HUES6 (cell line): ENCODE data around the gene ENOX1.

Experiments
- H3K27ac ChIP-seq: 2 replicates; pipeline ENCODE4 v1.7.0; 2013; ENCODE audit warnings: low read depth, mild to moderate bottlenecking, low read length, inconsistent platforms
- H3K27me3 ChIP-seq: 2 replicates; pipeline ENCODE4 v1.6.1; 2013; ENCODE audit warnings: low read length; ENCODE audit not compliant: control insufficient read depth, insufficient read depth
- H3K36me3 ChIP-seq: 2 replicates; pipeline ENCODE4 v1.6.1; 2013; ENCODE audit warnings: low read length; ENCODE audit not compliant: control insufficient read depth, insufficient read depth
- H3K4me1 ChIP-seq: 2 replicates; pipeline ENCODE4 v1.6.1; 2013; ENCODE audit warnings: low read length; ENCODE audit not compliant: control insufficient read depth, insufficient read depth
- H3K4me3 ChIP-seq: 2 replicates; pipeline ENCODE4 v1.5.1; 2013; ENCODE audit warnings: low read depth, low read length
- H3K9ac ChIP-seq: one replicate; pipeline ENCODE4 v1.6.1; 2013; ENCODE audit warnings: mild to moderate bottlenecking, low read length
- H3K9me3 ChIP-seq: 2 replicates; pipeline ENCODE4 v1.6.1; 2013; ENCODE audit warnings: low read depth, low read length; ENCODE audit not compliant: control insufficient read depth, insufficient read depth

ENOX1 gene

DNA sequence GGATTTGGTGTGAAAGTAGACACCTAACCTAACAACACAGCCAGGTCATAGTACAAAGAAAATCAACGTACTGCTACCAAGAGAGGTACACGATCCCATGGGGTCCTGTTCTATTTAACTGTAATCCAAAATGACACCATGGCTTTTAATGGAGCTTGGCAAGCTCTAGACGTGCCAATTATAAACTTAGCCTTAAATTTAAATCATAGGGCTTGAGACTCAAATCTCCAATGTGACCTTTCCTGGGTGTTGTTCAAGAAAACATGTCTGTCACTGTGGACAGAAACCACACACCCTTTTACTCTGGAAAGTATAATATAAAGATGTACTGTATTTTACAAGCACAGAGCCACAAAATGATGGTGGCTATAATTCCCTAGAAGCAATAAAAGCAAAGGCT is 299.3 kb downstream of the ENOX1 start:
- Histone ChIP-seq H3K27me3 (no peaks in the 10 kb centered on the region), H3K36me3 (no peaks in the 10 kb centered on the region), H3K9ac (no peak overlapping the region), H3K4me1 (no peaks in the 10 kb centered on the region), H3K27ac (no peak overlapping the region), H3K4me3 (no peak overlapping the region), H3K9me3 (no peaks in the 10 kb centered on the region)

DNA sequence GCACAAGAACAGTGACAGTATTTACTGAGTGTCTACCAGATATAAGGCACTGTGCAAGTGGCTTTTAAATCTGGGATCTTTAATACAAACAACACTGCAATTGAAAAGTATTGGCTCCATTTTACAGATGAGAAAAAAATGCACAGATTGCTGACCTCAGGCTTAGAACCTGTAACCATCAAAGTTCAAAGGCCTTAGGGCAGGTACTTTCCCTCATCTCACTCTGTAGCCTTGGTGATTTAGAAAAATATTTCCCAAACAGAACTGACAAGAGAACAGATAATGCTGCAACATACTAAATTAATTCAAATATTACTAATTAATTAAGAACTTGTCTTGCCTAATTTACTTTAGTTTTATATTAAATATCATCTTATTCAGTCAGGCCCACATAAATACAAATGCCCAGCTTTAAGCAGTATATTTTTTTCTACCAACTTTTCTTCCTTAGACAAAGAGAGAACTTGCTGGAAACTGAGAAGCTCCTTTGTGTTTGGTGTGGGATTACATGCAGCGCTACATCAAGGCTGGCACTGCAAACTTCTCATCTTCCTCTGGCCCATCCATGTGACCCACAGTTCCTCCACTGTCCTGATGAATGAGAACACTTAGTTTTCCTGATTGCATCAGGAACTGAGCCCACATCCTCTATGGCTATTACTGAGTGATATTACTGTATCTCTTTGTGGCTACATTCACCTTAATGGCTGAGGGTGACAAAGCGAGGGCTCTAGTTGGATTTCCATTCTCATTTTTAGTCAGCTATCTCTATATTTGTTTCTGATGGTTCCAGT is 302.1 kb downstream of the ENOX1 start:
- Histone ChIP-seq H3K9me3 (no peaks in the 10 kb centered on the region), H3K27me3 (no peaks in the 10 kb centered on the region), H3K36me3 (no peaks in the 10 kb centered on the region), H3K4me3 (no peak overlapping the region), H3K27ac (no peak overlapping the region), H3K9ac (no peak overlapping the region), H3K4me1 (no peaks in the 10 kb centered on the region)

- H3K4me1 ChIP-seq = no peaks in the 10 kb centered on the region
- H3K9me3 ChIP-seq = no peaks in the 10 kb centered on the region
- H3K36me3 ChIP-seq = no peaks in the 10 kb centered on the region
- no peaks in the 10 kb centered on the region for H3K27me3 ChIP-seq
- no peak overlapping the region for H3K4me3 ChIP-seq
- no peak overlapping the region for H3K9ac ChIP-seq
- H3K27ac ChIP-seq = no peak overlapping the region
These were observed 302.8 kb downstream of the ENOX1 start for GRCh38 chr13:43483930-43484329.

DNA sequence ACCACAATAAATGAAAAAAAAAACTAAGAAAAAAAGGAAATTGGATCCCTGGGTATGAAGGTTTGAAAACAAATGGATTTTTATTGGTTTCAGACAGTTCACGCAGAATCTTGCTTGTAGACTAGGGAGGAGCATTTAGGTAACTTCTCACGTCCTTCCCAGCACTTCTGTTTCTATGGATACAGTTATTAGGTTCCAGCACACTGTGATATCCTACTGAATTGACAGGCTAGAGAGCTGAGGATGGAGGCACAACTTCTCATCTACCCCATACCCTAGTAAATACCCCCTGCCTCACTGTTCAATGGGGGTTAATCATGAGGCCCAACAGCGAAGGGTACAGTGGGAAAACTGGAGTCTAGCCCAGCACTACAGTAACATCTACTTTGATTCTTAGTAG is 304.1 kb downstream of the ENOX1 start:
- no peaks in the 10 kb centered on the region for H3K4me1 ChIP-seq
- no peaks in the 10 kb centered on the region for H3K27me3 ChIP-seq
- H3K9me3 ChIP-seq = no peaks in the 10 kb centered on the region
- H3K27ac ChIP-seq = no peak overlapping the region
- H3K9ac ChIP-seq = no peak overlapping the region
- no peak overlapping the region for H3K4me3 ChIP-seq
- no peaks in the 10 kb centered on the region for H3K36me3 ChIP-seq

- Histone ChIP-seq H3K4me3 (no peak overlapping the region), H3K9ac (no peak overlapping the region), H3K27me3 (no peaks in the 10 kb centered on the region), H3K27ac (no peak overlapping the region), H3K9me3 (no peaks in the 10 kb centered on the region), H3K4me1 (no peaks in the 10 kb centered on the region), H3K36me3 (no peaks in the 10 kb centered on the region)
These were observed 304.7 kb downstream of the ENOX1 start for GRCh38 chr13:43482026-43482425.

- Histone ChIP-seq H3K27ac (no peak overlapping the region), H3K27me3 (no peaks in the 10 kb centered on the region), H3K9ac (no peak overlapping the region), H3K4me3 (no peak overlapping the region), H3K4me1 (no peaks in the 10 kb centered on the region), H3K36me3 (no peaks in the 10 kb centered on the region), H3K9me3 (no peaks in the 10 kb centered on the region)
These were observed 307.9 kb downstream of the ENOX1 start for GRCh38 chr13:43478902-43479301.

DNA sequence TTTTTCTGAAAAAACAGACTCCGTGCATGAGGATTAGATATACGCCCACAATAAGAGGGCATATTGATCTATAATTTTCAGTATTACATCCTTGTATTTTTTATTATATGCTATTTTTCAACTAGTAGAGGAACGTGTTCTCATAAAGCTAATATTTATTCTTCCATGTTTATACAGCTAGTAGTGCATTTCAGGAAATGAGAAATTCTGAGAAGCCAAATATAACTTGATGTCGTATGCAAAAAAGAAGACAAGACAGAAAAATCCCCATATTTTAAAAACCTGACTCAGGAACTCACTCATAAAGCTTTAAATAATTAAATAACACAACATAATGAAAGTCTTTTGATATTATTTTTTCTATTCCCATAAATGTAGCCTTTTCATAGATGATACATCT is 308.6 kb downstream of the ENOX1 start:
- Histone ChIP-seq H3K27me3 (no peaks in the 10 kb centered on the region), H3K9me3 (no peaks in the 10 kb centered on the region), H3K27ac (no peak overlapping the region), H3K4me1 (no peaks in the 10 kb centered on the region), H3K4me3 (no peak overlapping the region), H3K36me3 (no peaks in the 10 kb centered on the region), H3K9ac (no peak overlapping the region)

DNA sequence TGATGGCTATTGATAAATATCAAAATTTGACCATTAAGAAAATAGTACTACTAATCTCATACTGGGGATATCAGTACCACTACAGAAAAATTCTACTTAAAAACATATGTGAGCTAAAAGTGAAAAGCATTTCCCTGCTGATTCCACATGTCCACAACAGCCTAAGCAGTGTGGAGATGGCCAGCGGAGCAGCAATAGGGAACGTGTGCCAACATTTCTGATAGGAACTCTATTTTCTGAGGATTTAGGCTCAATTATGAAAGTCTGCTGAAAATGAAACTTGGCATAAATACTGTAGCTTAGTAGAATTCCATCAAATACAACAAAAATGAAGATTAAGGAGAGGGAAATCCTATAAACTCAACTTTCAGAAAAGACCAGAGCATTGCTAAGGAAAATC is 311.6 kb downstream of the ENOX1 start:
- Histone ChIP-seq H3K36me3 (no peaks in the 10 kb centered on the region), H3K9ac (no peak overlapping the region), H3K9me3 (no peaks in the 10 kb centered on the region), H3K4me3 (no peak overlapping the region), H3K27me3 (no peaks in the 10 kb centered on the region), H3K4me1 (no peaks in the 10 kb centered on the region), H3K27ac (no peak overlapping the region)

- no peaks in the 10 kb centered on the region for H3K4me1 ChIP-seq
- H3K9ac ChIP-seq = no peak overlapping the region
- no peaks in the 10 kb centered on the region for H3K27me3 ChIP-seq
- no peak overlapping the region for H3K4me3 ChIP-seq
- H3K27ac ChIP-seq = no peak overlapping the region
- no peaks in the 10 kb centered on the region for H3K9me3 ChIP-seq
- H3K36me3 ChIP-seq = no peaks in the 10 kb centered on the region
These were observed 313.3 kb downstream of the ENOX1 start for GRCh38 chr13:43473437-43473836.

GRCh38 chr13:43472980-43473379 is 313.8 kb downstream of the ENOX1 start:
- H3K27me3 ChIP-seq = no peaks in the 10 kb centered on the region
- no peak overlapping the region for H3K9ac ChIP-seq
- H3K27ac ChIP-seq = no peak overlapping the region
- no peak overlapping the region for H3K4me3 ChIP-seq
- H3K36me3 ChIP-seq = no peaks in the 10 kb centered on the region
- no peaks in the 10 kb centered on the region for H3K4me1 ChIP-seq
- H3K9me3 ChIP-seq = no peaks in the 10 kb centered on the region

DNA sequence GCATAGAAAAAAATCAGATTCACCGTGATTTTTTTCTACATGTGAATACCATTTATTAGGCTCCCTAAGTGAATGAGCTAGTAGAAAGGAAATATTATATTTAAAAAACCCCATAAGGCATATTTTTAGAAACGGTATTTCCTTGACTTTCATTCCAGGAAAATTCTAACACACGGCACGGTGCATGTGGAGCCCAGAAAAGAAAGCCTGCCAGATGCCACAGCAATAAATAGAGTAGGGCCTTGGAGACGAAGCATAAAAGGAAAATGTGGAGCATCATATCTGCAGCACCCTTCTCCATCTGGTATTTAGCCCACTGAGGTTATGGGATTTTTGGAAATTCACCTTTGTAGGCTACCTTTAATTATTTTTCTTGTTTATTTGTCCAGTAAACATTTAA is 314.4 kb downstream of the ENOX1 start:
- Histone ChIP-seq H3K4me1 (no peaks in the 10 kb centered on the region), H3K27ac (no peak overlapping the region), H3K27me3 (no peaks in the 10 kb centered on the region), H3K36me3 (no peaks in the 10 kb centered on the region), H3K9ac (no peak overlapping the region), H3K4me3 (no peak overlapping the region), H3K9me3 (no peaks in the 10 kb centered on the region)
